Endodermal cell (in vitro differentiated cells): ENCODE results near the gene DCAKD. TPM values are rescaled to one million over a fixed set of nuclear protein-coding genes. Genes with fewer than 3 reads are reported as not detected.
"Not testable (repeated sequence)": the region's sequence is repeated elsewhere in the genome, so short reads cannot be mapped to it uniquely, and the experiment has no call there.

Experiments
- DNase-seq: peaks from one replicate; pipeline ENCODE4 v3.0.0-alpha.2; 2017
- H3K27ac ChIP-seq: 2 replicates; pipeline ENCODE4 v1.5.1; 2013; ENCODE audit warnings: mild to moderate bottlenecking, low read depth, low read length, moderate library complexity
- H3K27me3 ChIP-seq: 2 replicates; pipeline ENCODE4 v1.6.1; 2013; ENCODE audit warnings: mild to moderate bottlenecking, low read length, moderate library complexity; ENCODE audit not compliant: insufficient read depth, control insufficient read depth, poor library complexity, severe bottlenecking
- H3K36me3 ChIP-seq: 2 replicates; pipeline ENCODE4 v1.7.0; 2013; ENCODE audit warnings: mild to moderate bottlenecking, low read length, moderate library complexity; ENCODE audit not compliant: control insufficient read depth, insufficient read depth
- H3K4me1 ChIP-seq: one replicate; pipeline ENCODE4 v1.7.0; 2013; ENCODE audit warnings: low read length; ENCODE audit not compliant: control insufficient read depth, insufficient read depth
- H3K4me3 ChIP-seq: 2 replicates; pipeline ENCODE4 v1.5.1; 2013; ENCODE audit warnings: mild to moderate bottlenecking, low read length, moderate library complexity
- H3K9ac ChIP-seq: 2 replicates; pipeline ENCODE4 v1.6.1; 2013; ENCODE audit warnings: mild to moderate bottlenecking, low read length, moderate library complexity; ENCODE audit not compliant: poor library complexity, severe bottlenecking; ENCODE audit errors: extremely low read depth
- H3K9me3 ChIP-seq: 2 replicates; pipeline ENCODE4 v1.6.1; 2013; ENCODE audit warnings: mild to moderate bottlenecking, low read length, moderate library complexity; ENCODE audit not compliant: control insufficient read depth
- H3K27ac Mint-ChIP-seq: 2 replicates; pipeline ENCODE4 v1.8.0; 2020; ENCODE audit warnings: mixed read lengths
- H3K27me3 Mint-ChIP-seq: 2 replicates; pipeline ENCODE4 v1.8.0; 2021; ENCODE audit warnings: mild to moderate bottlenecking, mixed read lengths; ENCODE audit not compliant: insufficient read depth
- H3K36me3 Mint-ChIP-seq: 2 replicates; pipeline ENCODE4 v1.8.0; 2020; ENCODE audit warnings: low read depth, mixed read lengths
- H3K4me1 Mint-ChIP-seq: 2 replicates; pipeline ENCODE4 v1.8.0; 2020; ENCODE audit warnings: mixed read lengths
- H3K4me3 Mint-ChIP-seq: 2 replicates; pipeline ENCODE4 v1.8.0; 2020; ENCODE audit warnings: mild to moderate bottlenecking, moderate library complexity, mixed read lengths
- H3K9me3 Mint-ChIP-seq: 2 replicates; pipeline ENCODE4 v1.8.0; 2020; ENCODE audit warnings: mild to moderate bottlenecking, mixed read lengths
- WGBS, 2 experiments: methylation state at CpG; one replicate each; pipeline versions ENCODE4 v1.1.5 to v1.1.7; 2013; ENCODE audit warnings: missing lambda C conversion rate in 2 of 2, mixed read lengths in 1 of 2; ENCODE audit not compliant: insufficient coverage in 1 of 2, insufficient read length in 1 of 2; 5-methylcytosine and 5-hydroxymethylcytosine counted together
- total RNA-seq, 2 donors: library from RNA; stranded (reverse); fragmentation: NEBNext Ultra II Directional in 1 of 2; extraction: Animal tissue kit (Norgen Biotek cat#: 25700) in 1 of 2; gene quantifications; 2 replicates in 1 of 2; 3 replicates in 1 of 2; pipeline ENCODE4 v1.2.1, GENCODE V29; 2021
- TF ChIP-seq, protein P1 (sequence below): fragments of 200-600 bp; sonication (generic); conservative IDR thresholded peaks from 2 replicates; pipeline ENCODE4 v1.5.0; 2021; ENCODE audit warnings: antibody characterized with exemption, mild to moderate bottlenecking

DCAKD gene
- total RNA-seq, 2 donors from 2014 or later, result 54.5 to 69.4 TPM

DNA sequence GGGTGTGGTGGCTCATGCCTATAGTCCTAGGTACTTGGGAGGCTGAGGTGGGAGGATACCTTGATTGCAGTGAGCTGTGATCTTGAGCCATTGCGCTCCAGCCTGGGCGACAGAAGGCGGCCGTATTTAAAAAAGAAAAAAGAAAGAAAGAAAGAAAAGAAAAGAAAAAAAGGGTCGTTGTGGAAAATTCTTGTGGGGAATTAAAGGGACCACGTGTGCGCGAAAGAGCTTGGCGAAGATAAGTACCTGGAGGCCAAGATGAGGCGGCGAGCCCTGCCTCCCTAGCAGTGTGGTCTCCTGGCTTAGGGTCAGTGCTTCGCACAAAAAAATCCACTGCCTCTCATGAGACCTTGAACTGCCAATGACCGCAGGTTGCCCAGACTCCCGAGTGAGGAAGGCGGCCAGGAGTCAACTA, 9.0 kb upstream of the DCAKD start:
- no peak for DNase-seq
- Mint-ChIP-seq H3K27ac (peak overlapping the region; percentile 94), H3K4me3 (peak overlapping the region; percentile 91), H3K9me3 (no peaks in the 10 kb centered on the region), H3K27me3 (no peaks in the 10 kb centered on the region), H3K36me3 (peaks cover 7% of the 10 kb centered on the region), H3K4me1 (peaks cover 15% of the 10 kb centered on the region)
- Histone ChIP-seq H3K4me1 (peaks cover 3% of the 10 kb centered on the region), H3K9me3 (no peaks in the 10 kb centered on the region), H3K9ac (peak overlapping the region; percentile 56), H3K36me3 (no peaks in the 10 kb centered on the region), H3K4me3 (peak overlapping the region; percentile 92), H3K27ac (no peak overlapping the region), H3K27me3 (no peaks in the 10 kb centered on the region)
- TF ChIP-seq, protein P1, sequence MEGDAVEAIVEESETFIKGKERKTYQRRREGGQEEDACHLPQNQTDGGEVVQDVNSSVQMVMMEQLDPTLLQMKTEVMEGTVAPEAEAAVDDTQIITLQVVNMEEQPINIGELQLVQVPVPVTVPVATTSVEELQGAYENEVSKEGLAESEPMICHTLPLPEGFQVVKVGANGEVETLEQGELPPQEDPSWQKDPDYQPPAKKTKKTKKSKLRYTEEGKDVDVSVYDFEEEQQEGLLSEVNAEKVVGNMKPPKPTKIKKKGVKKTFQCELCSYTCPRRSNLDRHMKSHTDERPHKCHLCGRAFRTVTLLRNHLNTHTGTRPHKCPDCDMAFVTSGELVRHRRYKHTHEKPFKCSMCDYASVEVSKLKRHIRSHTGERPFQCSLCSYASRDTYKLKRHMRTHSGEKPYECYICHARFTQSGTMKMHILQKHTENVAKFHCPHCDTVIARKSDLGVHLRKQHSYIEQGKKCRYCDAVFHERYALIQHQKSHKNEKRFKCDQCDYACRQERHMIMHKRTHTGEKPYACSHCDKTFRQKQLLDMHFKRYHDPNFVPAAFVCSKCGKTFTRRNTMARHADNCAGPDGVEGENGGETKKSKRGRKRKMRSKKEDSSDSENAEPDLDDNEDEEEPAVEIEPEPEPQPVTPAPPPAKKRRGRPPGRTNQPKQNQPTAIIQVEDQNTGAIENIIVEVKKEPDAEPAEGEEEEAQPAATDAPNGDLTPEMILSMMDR, result no peak
- 10 to 18% methylated on average over 10 to 15 of the region's 15 CpGs for WGBS, 2 experiments

DNA sequence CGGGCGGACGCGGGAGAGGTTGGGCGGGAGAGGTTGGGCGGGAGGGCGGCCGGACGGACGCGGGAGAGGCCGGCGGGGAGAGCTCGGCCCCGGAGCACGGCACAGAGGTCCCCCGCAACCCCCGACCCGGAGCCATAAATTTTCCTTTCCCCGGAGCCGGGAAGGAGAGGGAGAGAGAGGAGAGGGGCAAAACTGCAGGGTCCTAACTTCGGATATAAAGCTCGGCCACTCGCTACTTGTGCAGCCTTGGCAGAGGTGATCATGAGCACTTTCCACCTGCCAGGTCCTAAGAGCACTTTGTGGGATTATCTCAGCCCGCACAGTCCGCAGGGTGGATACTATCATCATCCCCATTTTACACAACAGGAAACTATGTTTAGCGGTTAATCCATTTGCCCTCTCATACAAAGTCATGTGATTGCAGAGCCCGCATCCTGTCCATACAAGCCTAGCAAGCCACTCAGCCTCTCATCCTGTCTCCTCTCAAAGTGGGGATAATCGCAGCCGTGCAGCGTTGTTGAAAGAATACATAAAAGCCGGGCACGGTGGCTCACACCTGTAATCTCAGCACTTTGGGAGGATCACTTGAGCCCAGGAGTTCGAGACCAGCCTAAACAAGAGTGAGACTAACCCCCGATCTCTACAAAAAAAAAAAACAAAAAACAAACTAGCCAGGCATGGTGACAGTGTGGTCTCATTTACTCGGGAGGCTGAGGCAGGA, 780 bp upstream of the DCAKD start:
- peak overlapping the region; percentile 84 for H3K27ac Mint-ChIP-seq
- Histone ChIP-seq H3K27ac (peak overlapping the region; percentile 73), H3K9ac (peak overlapping the region; percentile 23)

DNA sequence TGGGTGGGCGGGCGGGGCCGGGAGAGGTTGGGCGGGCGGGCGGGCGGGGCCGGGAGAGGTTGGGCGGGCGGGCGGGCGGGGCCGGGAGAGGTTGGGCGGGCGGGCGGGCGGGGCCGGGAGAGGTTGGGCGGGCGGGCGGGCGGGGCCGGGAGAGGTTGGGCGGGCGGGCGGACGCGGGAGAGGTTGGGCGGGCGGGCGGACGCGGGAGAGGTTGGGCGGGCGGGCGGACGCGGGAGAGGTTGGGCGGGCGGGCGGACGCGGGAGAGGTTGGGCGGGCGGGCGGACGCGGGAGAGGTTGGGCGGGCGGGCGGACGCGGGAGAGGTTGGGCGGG, 254 bp upstream of the DCAKD start:
- DNase-seq, H3K9me3 Mint-ChIP-seq, H3K4me1 ChIP-seq, H3K27ac Mint-ChIP-seq, H3K9me3 ChIP-seq, H3K9ac ChIP-seq, H3K4me3 ChIP-seq, H3K36me3 Mint-ChIP-seq, H3K27me3 ChIP-seq, H3K36me3 ChIP-seq, H3K4me1 Mint-ChIP-seq, H3K27ac ChIP-seq, H3K27me3 Mint-ChIP-seq: not testable (repeated sequence)
- peak overlapping the region; percentile 59 for H3K4me3 Mint-ChIP-seq
- no CpG with 5 or more reads among the region's 54 CpGs for WGBS, 2 experiments

More for the DNA sequence above, 780 bp upstream of the DCAKD start:
- Histone ChIP-seq H3K36me3 (no peaks in the 10 kb centered on the region), H3K9me3 (no peaks in the 10 kb centered on the region), H3K4me1 (no peaks in the 10 kb centered on the region), H3K27me3 (no peaks in the 10 kb centered on the region), H3K4me3 (peak overlapping the region; percentile 75)
- TF ChIP-seq, protein P1, result no peak
- H3K36me3 Mint-ChIP-seq, result peaks cover 4% of the 10 kb centered on the region
- peak; percentile 85 for DNase-seq
- no peaks in the 10 kb centered on the region for H3K9me3 Mint-ChIP-seq
- H3K4me3 Mint-ChIP-seq, result peak overlapping the region; percentile 59
- no peaks in the 10 kb centered on the region for H3K27me3 Mint-ChIP-seq
- H3K4me1 Mint-ChIP-seq, result peaks cover 5% of the 10 kb centered on the region
- WGBS, 2 experiments, result 24 to 41% methylated on average over 14 to 34 of the region's 36 CpGs
